ENCODE measurements around the gene PROSER2.

- TF ChIP-seq YY1 (IDR thresholded peaks at IDR 0.05; ENCODE audit: insufficient read depth, insufficient read length): no peak
- TF ChIP-seq SUZ12 (IDR thresholded peaks at IDR 0.05; ENCODE audit: extremely low read depth, insufficient read depth, insufficient read length): no peak
- TF ChIP-seq ZNF274 (IDR thresholded peaks at IDR 0.05; ENCODE audit: low read depth, low read length): no peak
Observed at GRCh38 chr10:11869219-11869618, 46.1 kb downstream of the PROSER2 start.
